Right lobe of liver (tissue), 6 donors: Measurements from ENCODE around the gene NCOA5. TPM values are rescaled to one million over a fixed set of nuclear protein-coding genes. Genes with fewer than 3 reads are reported as not detected.
A peak's percentile ranks its signal among the peaks of the same experiment; 100 is the strongest.

Experiments
- ATAC-seq, 4 donors: fragments of 200-7000 bp; cut with Tn5 transposase; one replicate each; pipeline ENCODE4 v1.9.1; 2020; ENCODE audit warnings: mild to moderate bottlenecking in 4 of 4, moderate library complexity in 4 of 4
- DNase-seq, 3 donors: peaks; one replicate each; pipeline ENCODE4 v3.0.0-alpha.2; 2020
- H3K27ac ChIP-seq, 3 donors: fragments of 200-600 bp; one replicate each; pipeline ENCODE4 v1.8.0; 2022
- H3K27me3 ChIP-seq, 2 donors: fragments of 200-600 bp; one replicate each; pipeline ENCODE4 v1.8.0; 2022
- H3K36me3 ChIP-seq, 4 donors: fragments of 200-600 bp; sonication (generic) in 1 of 4; one replicate each; pipeline versions ENCODE4 v1.5.1 to v1.8.0; 2017 to 2022; ENCODE audit warnings: control low read depth in 1 of 4
- H3K4me1 ChIP-seq, 4 donors: fragments of 200-600 bp; sonication (generic) in 1 of 4; one replicate each; pipeline versions ENCODE4 v1.5.1 to v1.8.0; 2017 to 2022; ENCODE audit warnings: control low read depth in 1 of 4
- H3K4me3 ChIP-seq, 3 donors: fragments of 200-600 bp; one replicate each; pipeline ENCODE4 v1.8.0; 2022
- H3K9me3 ChIP-seq, 4 donors: fragments of 200-600 bp; sonication (generic) in 1 of 4; one replicate each; pipeline versions ENCODE4 v1.5.1 to v1.8.0; 2017 to 2022; ENCODE audit warnings: control low read depth in 1 of 4
- CTCF ChIP-seq, 4 donors: fragments of 200-600 bp in 3 of 4; fragments of 450-650 bp in 1 of 4; IDR thresholded peaks; one replicate each; pipeline versions ENCODE4 v1.5.1 to v1.8.0; 2016 to 2022; ENCODE audit warnings: antibody characterized with exemption in 4 of 4, mild to moderate bottlenecking in 2 of 4
- POLR2A ChIP-seq: fragments of 450-650 bp; IDR thresholded peaks from one replicate; pipeline ENCODE4 v1.6.1; 2017; ENCODE audit warnings: antibody characterized with exemption, mild to moderate bottlenecking
- WGBS: methylation state at CpG from one replicate; pipeline ENCODE4 v1.1.6; 2018; ENCODE audit warnings: low coverage, low lambda C conversion rate; ENCODE audit not compliant: insufficient coverage; ENCODE audit errors: missing lambda C conversion rate; 5-methylcytosine and 5-hydroxymethylcytosine counted together
- intact Hi-C, 2 donors: fragments of 100-400 bp; cut with DNase I; formaldehyde crosslinking; loops; one replicate each; pipeline versions ENCODE4 v1.11.2 to v1.14.1; 2022
- total RNA-seq, 6 experiments: library from RNA; depleted of rRNA in 2 of 6; stranded (reverse); fragments of >200 nt in 2 of 6; fragmentation: NEBNext Ultra II Directional in 3 of 6; extraction: Animal tissue kit (Norgen Biotek cat#: 25700) in 3 of 6; gene quantifications; one replicate each; pipeline versions ENCODE4 v1.1.0 to v1.2.4, GENCODE V29; 2016 to 2023
- donor health status: DM: no; HTN: yes; CAD: no.
- donor health status: DM: no; HTN: no; CAD: no.
- donor health status: DM: no; HTN: no; CAD: no.
- donor health status: DM: no; HTN: yes; CAD: no.
- donor health status: DM: no; HTN: yes; CAD: no.

NCOA5 gene
- total RNA-seq, 6 experiments from 2014 or later, result 5.1 to 10.4 (median 8.8) TPM

GRCh38 chr20:46123482-46124245 lies 33.9 kb upstream of the NCOA5 start:
- WGBS, result 78% methylated on average over 11 of the region's 11 CpGs
- intact Hi-C loops, result no loop called here

GRCh38 chr20:46122516-46123481 lies 33.0 kb upstream of the NCOA5 start:
- TF ChIP-seq POLR2A, result no peak
- TF ChIP-seq CTCF (IDR thresholded peaks at IDR 0.05), result no peak
- Histone ChIP-seq H3K27ac (no peak overlapping the region), H3K9me3 (no peaks in the 10 kb centered on the region), H3K4me3 (no peak overlapping the region), H3K4me1 (peaks cover 0 to 14% (median 3%) of the 10 kb centered on the region in 4 donors), H3K27me3 (no peaks in the 10 kb centered on the region), H3K36me3 (peaks cover 0 to 14% (median 1%) of the 10 kb centered on the region in 4 donors)
- DNase-seq (no peak), ATAC-seq (no peak)
- WGBS, result 75% methylated on average over 1 of the region's 15 CpGs
- intact Hi-C loops, result no loop called here

More at GRCh38 chr20:46123482-46124245, 33.9 kb upstream of the NCOA5 start:
- Histone ChIP-seq H3K4me3 (no peak overlapping the region), H3K4me1 (peaks cover 0 to 12% (median 3%) of the 10 kb centered on the region in 4 donors), H3K36me3 (peaks cover 0 to 14% (median 1%) of the 10 kb centered on the region in 4 donors), H3K9me3 (no peaks in the 10 kb centered on the region), H3K27me3 (no peaks in the 10 kb centered on the region), H3K27ac (no peak overlapping the region)
- ATAC-seq, result no peak
- no peak for TF ChIP-seq CTCF (IDR thresholded peaks at IDR 0.05)
- no peak for TF ChIP-seq POLR2A
- DNase-seq, result no peak

GRCh38 chr20:46122071-46122470 lies 32.3 kb upstream of the NCOA5 start:
- peak in 1 of 4 donors; percentile 10 for ATAC-seq
- H3K9me3 ChIP-seq, result no peaks in the 10 kb centered on the region
- 83% methylated on average over 11 of the region's 11 CpGs for WGBS

More at GRCh38 chr20:46122071-46122470, 32.3 kb upstream of the NCOA5 start:
- no peak overlapping the region for H3K27ac ChIP-seq
- intact Hi-C loops, result no loop called here
- H3K36me3 ChIP-seq, result peaks cover 0 to 14% (median 1%) of the 10 kb centered on the region in 4 donors
- no peak for TF ChIP-seq CTCF (IDR thresholded peaks at IDR 0.05)
- no peak for TF ChIP-seq POLR2A
- H3K4me3 ChIP-seq, result no peak overlapping the region
- no peaks in the 10 kb centered on the region for H3K27me3 ChIP-seq
- H3K4me1 ChIP-seq, result peaks cover 0 to 14% (median 3%) of the 10 kb centered on the region in 4 donors
- DNase-seq, result no peak
